H9 (cell line): ENCODE data around the gene NFKB2. TPM values are rescaled to one million over a fixed set of nuclear protein-coding genes. Genes with fewer than 3 reads are reported as not detected.

Experiments
- DNase-seq: peaks from one replicate; pipeline ENCODE4 v3.0.0-alpha.2; 2017
- H2AFZ ChIP-seq: one replicate; pipeline ENCODE4 v1.6.1; 2013; ENCODE audit warnings: mild to moderate bottlenecking, low read length, control low read depth, moderate library complexity
- H2AK5ac ChIP-seq: 2 replicates; pipeline ENCODE4 v1.6.1; 2013; ENCODE audit warnings: low read length, control low read depth, mixed read lengths; ENCODE audit not compliant: insufficient read length
- H2BK120ac ChIP-seq: one replicate; pipeline ENCODE4 v1.6.1; 2013; ENCODE audit warnings: low read depth, mild to moderate bottlenecking, low read length, control low read depth, inconsistent platforms; ENCODE audit not compliant: poor library complexity, severe bottlenecking
- H2BK12ac ChIP-seq: 2 replicates; pipeline ENCODE4 v1.6.1; 2013; ENCODE audit warnings: low read length, control low read depth, mixed read lengths, low read depth; ENCODE audit not compliant: insufficient read length
- H2BK15ac ChIP-seq: 2 replicates; pipeline ENCODE4 v1.6.1; 2013; ENCODE audit warnings: low read depth, low read length, control low read depth
- H2BK20ac ChIP-seq: one replicate; pipeline ENCODE4 v1.6.1; 2013; ENCODE audit warnings: low read depth, mild to moderate bottlenecking, low read length, control low read depth, inconsistent platforms; ENCODE audit not compliant: poor library complexity, severe bottlenecking
- H2BK5ac ChIP-seq: 2 replicates; pipeline ENCODE4 v1.6.1; 2013; ENCODE audit warnings: low read length, control low read depth, mixed read lengths; ENCODE audit not compliant: insufficient read length
- H3K14ac ChIP-seq: 2 replicates; pipeline ENCODE4 v1.6.1; 2013; ENCODE audit warnings: low read length, control low read depth; ENCODE audit not compliant: insufficient read depth
- H3K18ac ChIP-seq: 2 replicates; pipeline ENCODE4 v1.6.1; 2013; ENCODE audit warnings: low read depth, mild to moderate bottlenecking, mixed read lengths, low read length, control low read depth; ENCODE audit not compliant: insufficient read length
- H3K23ac ChIP-seq: 2 replicates; pipeline ENCODE4 v1.6.1; 2013; ENCODE audit warnings: low read length, control low read depth, mixed read lengths, low read depth; ENCODE audit not compliant: insufficient read length
- H3K23me2 ChIP-seq: 2 replicates; pipeline ENCODE4 v1.6.1; 2013; ENCODE audit warnings: low read depth, mild to moderate bottlenecking, mixed read lengths, low read length, control low read depth; ENCODE audit not compliant: insufficient read length, poor library complexity, severe bottlenecking
- H3K27ac ChIP-seq: 2 replicates; pipeline ENCODE4 v1.5.1; 2013; ENCODE audit warnings: low read length, control low read depth, mixed read lengths, low read depth; ENCODE audit not compliant: insufficient read length
- H3K27me3 ChIP-seq: 2 replicates; pipeline ENCODE4 v1.6.1; 2013; ENCODE audit warnings: low read length, control low read depth, inconsistent platforms; ENCODE audit not compliant: insufficient read depth
- H3K4ac ChIP-seq: 2 replicates; pipeline ENCODE4 v1.6.1; 2013; ENCODE audit warnings: low read depth, mild to moderate bottlenecking, control low read depth, inconsistent platforms, low read length, moderate library complexity
- H3K4me1 ChIP-seq: 2 replicates; pipeline ENCODE4 v1.6.1; 2013; ENCODE audit warnings: low read length, control low read depth, inconsistent platforms; ENCODE audit not compliant: insufficient read depth
- H3K4me2 ChIP-seq: 2 replicates; pipeline ENCODE4 v1.6.1; 2013; ENCODE audit warnings: low read length, control low read depth, mixed read lengths; ENCODE audit not compliant: insufficient read length, insufficient read depth
- H3K56ac ChIP-seq: 2 replicates; pipeline ENCODE4 v1.6.1; 2013; ENCODE audit warnings: low read depth, mild to moderate bottlenecking, mixed read lengths, low read length, control low read depth; ENCODE audit not compliant: insufficient read length
- H3K79me1 ChIP-seq: 2 replicates; pipeline ENCODE4 v1.6.1; 2013; ENCODE audit warnings: low read depth, mild to moderate bottlenecking, moderate library complexity, low read length, control low read depth, inconsistent platforms; ENCODE audit not compliant: insufficient read depth, poor library complexity, severe bottlenecking
- H3K79me2 ChIP-seq: 2 replicates; pipeline ENCODE4 v1.6.1; 2013; ENCODE audit warnings: low read length, control low read depth, inconsistent platforms; ENCODE audit not compliant: insufficient read depth
- H3K9ac ChIP-seq: 2 replicates; pipeline ENCODE4 v1.6.1; 2013; ENCODE audit warnings: low read length, control low read depth, mixed read lengths; ENCODE audit not compliant: insufficient read length; ENCODE audit errors: extremely low read depth
- H3K9me3 ChIP-seq: one replicate; pipeline ENCODE4 v1.6.1; 2013; ENCODE audit warnings: low read depth, low read length, inconsistent platforms; ENCODE audit not compliant: control insufficient read depth
- H3T11ph ChIP-seq: one replicate; pipeline ENCODE4 v1.6.1; 2013; ENCODE audit warnings: mild to moderate bottlenecking, low read length, control low read depth, inconsistent platforms
- H4K20me1 ChIP-seq: one replicate; pipeline ENCODE4 v1.6.1; 2013; ENCODE audit not compliant: control insufficient read depth, insufficient read length, insufficient read depth
- H4K5ac ChIP-seq: 2 replicates; pipeline ENCODE4 v1.6.1; 2013; ENCODE audit warnings: low read depth, mild to moderate bottlenecking, mixed read lengths, low read length, control low read depth; ENCODE audit not compliant: insufficient read length
- H4K8ac ChIP-seq: replicated peaks from 2 replicates; pipeline ENCODE4 v1.6.1; 2013; ENCODE audit warnings: low read length, control low read depth, mixed read lengths, low read depth; ENCODE audit not compliant: insufficient read length
- H4K91ac ChIP-seq: 2 replicates; pipeline ENCODE4 v1.6.1; 2013; ENCODE audit warnings: low read depth, mild to moderate bottlenecking, moderate library complexity, mixed read lengths, low read length, control low read depth; ENCODE audit not compliant: insufficient read length
- H3K27ac Mint-ChIP-seq, 3 experiments: 2 replicates in 2 of 3; 3 replicates in 1 of 3; pipeline ENCODE4 v1.8.0; 2020 to 2021; ENCODE audit warnings: mixed read lengths in 3 of 3, mild to moderate bottlenecking in 1 of 3, moderate library complexity in 1 of 3
- H3K27me3 Mint-ChIP-seq: 2 replicates; pipeline ENCODE4 v1.8.0; 2021; ENCODE audit warnings: low read depth, mild to moderate bottlenecking, moderate library complexity, mixed read lengths
- H3K36me3 Mint-ChIP-seq, 3 experiments: 2 replicates in 2 of 3; 3 replicates in 1 of 3; pipeline ENCODE4 v1.8.0; 2020 to 2021; ENCODE audit warnings: low read depth in 3 of 3, mixed read lengths in 3 of 3; ENCODE audit not compliant: insufficient read depth in 1 of 3
- H3K4me1 Mint-ChIP-seq, 2 experiments: 2 replicates each; pipeline ENCODE4 v1.8.0; 2020; ENCODE audit warnings: mixed read lengths in 2 of 2
- H3K4me3 Mint-ChIP-seq, 2 experiments: 2 replicates in 1 of 2; 3 replicates in 1 of 2; pipeline ENCODE4 v1.8.0; 2020 to 2021; ENCODE audit warnings: mild to moderate bottlenecking in 2 of 2, mixed read lengths in 2 of 2, moderate library complexity in 1 of 2
- H3K9me3 Mint-ChIP-seq, 2 experiments: 2 replicates in 1 of 2; 3 replicates in 1 of 2; pipeline ENCODE4 v1.8.0; 2020; ENCODE audit warnings: mild to moderate bottlenecking in 2 of 2, mixed read lengths in 2 of 2, moderate library complexity in 1 of 2
- WGBS: extraction: QIAGEN DNeasy Blood & Tissue Kit; methylation state at CpG from one replicate; pipeline ENCODE4 v1.1.7; 2013; ENCODE audit warnings: missing lambda C conversion rate, low lambda C conversion rate, mixed read lengths; ENCODE audit not compliant: insufficient read length; ENCODE audit errors: extremely low coverage; 5-methylcytosine and 5-hydroxymethylcytosine counted together
- total RNA-seq: library from RNA; stranded (reverse); gene quantifications from 2 replicates; pipeline ENCODE4 v1.2.1, GENCODE V29; 2021
- TF ChIP-seq, protein P1 (sequence below): fragments of 200-600 bp; sonication (generic); conservative IDR thresholded peaks from 3 replicates; pipeline ENCODE4 v1.8.0; 2021; ENCODE audit warnings: antibody characterized with exemption, mild to moderate bottlenecking

NFKB2 gene
- total RNA-seq, 1 experiment from 2014 or later = 23.7 TPM

DNA sequence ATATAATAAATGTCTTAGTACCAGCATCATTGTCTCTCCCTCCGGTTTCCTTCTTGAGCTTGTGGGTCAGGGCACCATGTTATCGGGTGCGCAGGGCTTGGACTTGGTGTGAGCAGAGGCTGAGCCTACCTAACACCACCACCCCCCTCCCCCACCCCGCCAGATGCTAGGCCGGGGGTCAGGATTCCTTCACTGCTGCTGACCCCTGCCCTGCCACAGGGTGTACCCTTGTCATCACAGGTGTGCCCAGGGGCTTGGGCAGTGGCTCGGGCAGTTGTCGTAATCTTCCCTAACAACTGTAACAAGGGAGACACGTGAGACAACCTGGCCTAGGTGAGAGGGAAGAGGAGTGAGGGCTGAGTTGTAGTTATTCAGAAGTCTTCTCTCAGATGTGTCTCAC lies 12.6 kb upstream of the NFKB2 start:
- Histone ChIP-seq H3K4me2 (no peak overlapping the region), H4K91ac (no peak overlapping the region), H2BK12ac (no peak overlapping the region), H2BK20ac (no peak overlapping the region), H3K9me3 (no peaks in the 10 kb centered on the region), H4K5ac (no peak overlapping the region), H3K79me2 (no peaks in the 10 kb centered on the region), H2AK5ac (no peak overlapping the region), H2AFZ (no peak overlapping the region), H3K14ac (no peak overlapping the region), H3K4ac (no peak overlapping the region), H3T11ph (no peak overlapping the region), H2BK120ac (no peak overlapping the region), H3K27me3 (no peaks in the 10 kb centered on the region), H4K8ac (no peak overlapping the region), H3K4me1 (no peaks in the 10 kb centered on the region), H3K27ac (no peak overlapping the region), H4K20me1 (no peaks in the 10 kb centered on the region), H2BK15ac (no peak overlapping the region), H3K56ac (no peak overlapping the region), H2BK5ac (no peak overlapping the region), H3K9ac (no peak overlapping the region), H3K23me2 (no peaks in the 10 kb centered on the region), H3K23ac (no peak overlapping the region), H3K79me1 (no peaks in the 10 kb centered on the region), H3K18ac (no peak overlapping the region)
- H3K9me3 Mint-ChIP-seq = no peaks in the 10 kb centered on the region
- H3K27me3 Mint-ChIP-seq = no peaks in the 10 kb centered on the region
- TF ChIP-seq, protein P1, sequence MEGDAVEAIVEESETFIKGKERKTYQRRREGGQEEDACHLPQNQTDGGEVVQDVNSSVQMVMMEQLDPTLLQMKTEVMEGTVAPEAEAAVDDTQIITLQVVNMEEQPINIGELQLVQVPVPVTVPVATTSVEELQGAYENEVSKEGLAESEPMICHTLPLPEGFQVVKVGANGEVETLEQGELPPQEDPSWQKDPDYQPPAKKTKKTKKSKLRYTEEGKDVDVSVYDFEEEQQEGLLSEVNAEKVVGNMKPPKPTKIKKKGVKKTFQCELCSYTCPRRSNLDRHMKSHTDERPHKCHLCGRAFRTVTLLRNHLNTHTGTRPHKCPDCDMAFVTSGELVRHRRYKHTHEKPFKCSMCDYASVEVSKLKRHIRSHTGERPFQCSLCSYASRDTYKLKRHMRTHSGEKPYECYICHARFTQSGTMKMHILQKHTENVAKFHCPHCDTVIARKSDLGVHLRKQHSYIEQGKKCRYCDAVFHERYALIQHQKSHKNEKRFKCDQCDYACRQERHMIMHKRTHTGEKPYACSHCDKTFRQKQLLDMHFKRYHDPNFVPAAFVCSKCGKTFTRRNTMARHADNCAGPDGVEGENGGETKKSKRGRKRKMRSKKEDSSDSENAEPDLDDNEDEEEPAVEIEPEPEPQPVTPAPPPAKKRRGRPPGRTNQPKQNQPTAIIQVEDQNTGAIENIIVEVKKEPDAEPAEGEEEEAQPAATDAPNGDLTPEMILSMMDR = no peak
- H3K4me3 Mint-ChIP-seq = no peak overlapping the region
- DNase-seq = no peak
- H3K27ac Mint-ChIP-seq = no peak overlapping the region
- H3K4me1 Mint-ChIP-seq = no peaks in the 10 kb centered on the region
- peaks cover 6 to 24% (median 12%) of the 10 kb centered on the region in 3 experiments for H3K36me3 Mint-ChIP-seq
- no CpG with 5 or more reads among the region's 8 CpGs for WGBS
